GM21447 (cell line): Measurements from ENCODE around the gene SCAMP5.

Experiments used
- ATAC-seq: cut with Tn5 transposase; IDR thresholded peaks from one replicate; pipeline ENCODE4 v1.9.1; 2021; ENCODE audit not compliant: unreplicated experiment

Gene SCAMP5

DNA sequence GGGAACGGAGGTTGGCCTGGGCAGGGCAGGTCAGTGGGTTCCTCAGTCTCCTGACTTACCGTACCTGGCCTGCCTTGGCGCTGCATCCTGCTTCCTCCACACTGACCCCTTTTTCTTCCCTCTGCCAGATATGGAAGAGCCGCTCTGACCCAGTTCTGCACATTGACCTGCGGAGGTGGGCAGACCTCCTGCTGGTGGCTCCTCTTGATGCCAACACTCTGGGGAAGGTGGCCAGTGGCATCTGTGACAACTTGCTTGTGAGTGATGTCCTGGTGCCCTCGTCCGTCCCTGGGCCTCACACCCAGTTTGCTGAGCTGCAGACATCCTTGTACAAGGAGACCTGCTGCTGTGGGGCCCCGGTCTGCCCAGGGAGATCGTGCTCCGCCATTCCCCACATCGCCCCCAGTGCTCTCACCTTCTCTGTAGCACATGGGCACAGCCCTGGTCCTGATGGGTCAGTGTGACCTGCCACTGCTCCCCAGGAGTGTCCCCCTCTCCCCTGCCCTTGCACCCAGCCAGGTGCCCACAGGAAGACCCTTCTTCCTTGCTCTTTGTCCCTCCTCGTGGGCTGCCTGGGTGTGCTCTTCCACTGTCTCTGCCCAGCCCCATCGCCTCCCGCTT, 49.0 kb downstream of the SCAMP5 start:
- no peak for ATAC-seq

DNA sequence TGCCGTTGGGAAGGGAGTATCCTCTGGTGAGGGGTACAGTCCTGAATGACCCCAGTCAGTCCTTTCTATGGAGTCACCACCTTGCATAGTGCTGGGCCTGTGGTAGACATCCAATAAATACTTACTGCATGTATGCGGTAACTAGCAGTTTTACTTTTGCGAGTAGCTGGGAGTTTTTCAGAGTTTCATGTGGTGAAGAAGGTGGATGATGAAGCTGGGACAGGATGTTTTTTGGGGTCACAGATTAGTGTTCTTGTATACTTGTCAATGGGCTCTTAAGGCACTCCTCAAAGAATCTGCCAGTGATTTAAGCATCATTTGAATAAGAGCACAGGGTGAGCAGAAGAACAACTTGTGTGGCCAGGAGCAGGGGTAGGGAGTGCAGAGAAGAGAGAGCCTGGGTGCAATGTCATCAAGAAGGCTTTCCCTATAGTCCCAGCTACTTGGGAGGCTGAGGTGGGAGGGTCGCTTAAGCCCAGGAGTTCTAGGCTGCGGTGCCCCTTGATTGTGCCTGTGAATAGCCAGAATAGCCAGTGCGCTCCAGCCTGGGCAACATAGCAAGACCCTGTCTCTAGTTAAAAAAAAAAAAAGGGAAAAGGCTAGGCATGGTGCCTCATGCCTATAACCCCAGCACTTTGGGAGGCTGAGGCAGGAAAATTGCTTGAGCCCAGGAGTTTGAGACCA, 50.1 kb downstream of the SCAMP5 start:
- no peak for ATAC-seq

DNA sequence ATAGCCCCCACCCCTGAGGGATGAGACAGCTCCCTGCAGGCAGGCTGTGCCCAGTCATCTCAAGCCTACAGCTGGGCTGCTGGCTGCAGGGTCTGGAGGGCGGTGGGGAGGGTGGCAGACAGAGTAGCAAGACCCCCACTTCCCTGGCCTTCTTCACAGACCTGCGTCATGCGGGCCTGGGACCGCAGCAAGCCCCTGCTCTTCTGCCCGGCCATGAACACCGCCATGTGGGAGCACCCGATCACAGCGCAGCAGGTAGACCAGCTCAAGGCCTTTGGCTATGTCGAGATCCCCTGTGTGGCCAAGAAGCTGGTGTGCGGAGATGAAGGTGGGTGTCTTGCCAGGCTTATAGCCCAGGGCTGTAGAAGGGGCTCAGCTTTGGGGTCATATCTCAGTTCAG, 53.0 kb downstream of the SCAMP5 start:
- ATAC-seq = no peak

DNA sequence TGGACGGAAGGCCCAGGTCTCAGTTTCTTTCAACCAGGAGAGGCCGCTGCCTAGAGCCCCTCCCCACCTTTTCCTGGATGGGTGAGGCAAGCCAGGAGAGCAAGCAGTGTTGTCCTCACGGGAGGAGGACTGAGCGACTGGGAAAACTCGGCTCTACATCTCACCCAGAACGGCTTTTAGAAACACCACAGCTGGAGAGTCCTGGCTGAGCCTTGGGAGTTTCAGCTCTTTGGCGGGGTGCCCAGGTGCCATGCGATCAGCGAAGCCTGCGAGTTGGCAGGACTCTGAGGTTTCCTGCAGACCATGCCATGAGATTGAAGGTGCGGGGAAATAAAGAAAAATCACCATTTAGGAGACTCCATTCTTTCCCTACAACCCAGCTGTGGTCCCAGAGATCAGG, 54.0 kb downstream of the SCAMP5 start:
- no peak for ATAC-seq

DNA sequence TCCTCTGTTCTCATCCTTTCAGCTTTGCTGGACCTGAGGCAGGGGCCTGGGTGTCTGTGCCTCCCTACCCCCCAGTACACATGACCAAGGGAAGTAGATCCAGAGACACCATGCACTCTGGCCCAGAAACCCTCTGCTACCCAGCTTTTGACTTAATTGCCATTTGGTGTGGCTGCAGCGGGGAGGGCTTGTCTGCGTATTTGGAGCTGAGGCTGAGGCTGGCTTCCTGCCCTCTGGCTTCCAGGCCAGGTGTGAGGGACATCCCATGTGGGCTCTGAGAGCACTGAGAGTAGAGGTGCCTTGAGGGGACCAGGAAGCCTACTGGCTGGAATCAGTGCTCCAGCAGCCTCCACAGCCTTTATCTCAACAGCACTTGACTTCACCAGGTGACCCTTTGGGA, 54.9 kb downstream of the SCAMP5 start:
- ATAC-seq = no peak

DNA sequence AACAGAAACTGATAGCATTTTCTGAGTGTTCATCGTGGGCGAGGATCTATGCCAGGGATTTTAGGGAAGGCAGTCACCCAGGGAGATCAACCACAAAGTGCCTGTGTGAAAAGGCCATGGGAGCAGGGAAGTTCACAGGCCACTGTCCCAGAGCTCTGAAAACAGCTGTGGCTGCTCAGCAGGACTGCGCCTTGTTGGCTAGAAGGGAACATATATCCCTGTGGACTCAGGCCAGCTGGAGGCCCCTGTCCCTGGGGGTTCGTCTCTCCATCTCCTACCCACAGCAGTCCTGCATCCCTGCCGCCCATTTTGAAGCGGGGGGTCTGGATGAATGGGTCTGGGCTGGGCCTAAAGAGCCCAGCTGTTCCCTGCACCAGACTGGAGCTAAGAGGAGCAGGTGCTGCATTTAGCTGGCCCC, 55.8 kb downstream of the SCAMP5 start:
- no peak for ATAC-seq

DNA sequence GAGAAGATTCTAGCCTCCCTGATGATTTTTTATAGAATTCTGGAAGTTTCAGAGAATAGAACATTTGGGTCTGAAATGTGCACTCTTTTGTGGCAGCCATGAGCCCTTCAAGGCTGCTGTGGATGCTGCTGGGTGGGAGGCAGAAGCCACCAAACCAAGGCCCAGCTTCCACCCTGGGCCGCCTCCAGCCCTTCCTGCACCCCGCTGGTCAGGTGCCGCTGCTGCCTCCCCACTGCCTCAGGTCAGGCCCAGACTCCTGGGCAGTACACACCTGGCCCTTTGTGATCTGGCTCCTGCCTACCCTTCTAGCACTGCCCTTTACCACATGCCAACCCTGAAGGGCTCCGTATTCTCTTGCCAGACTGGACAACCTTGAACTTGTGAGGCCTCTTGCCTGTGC, 56.3 kb downstream of the SCAMP5 start:
- ATAC-seq = no peak

DNA sequence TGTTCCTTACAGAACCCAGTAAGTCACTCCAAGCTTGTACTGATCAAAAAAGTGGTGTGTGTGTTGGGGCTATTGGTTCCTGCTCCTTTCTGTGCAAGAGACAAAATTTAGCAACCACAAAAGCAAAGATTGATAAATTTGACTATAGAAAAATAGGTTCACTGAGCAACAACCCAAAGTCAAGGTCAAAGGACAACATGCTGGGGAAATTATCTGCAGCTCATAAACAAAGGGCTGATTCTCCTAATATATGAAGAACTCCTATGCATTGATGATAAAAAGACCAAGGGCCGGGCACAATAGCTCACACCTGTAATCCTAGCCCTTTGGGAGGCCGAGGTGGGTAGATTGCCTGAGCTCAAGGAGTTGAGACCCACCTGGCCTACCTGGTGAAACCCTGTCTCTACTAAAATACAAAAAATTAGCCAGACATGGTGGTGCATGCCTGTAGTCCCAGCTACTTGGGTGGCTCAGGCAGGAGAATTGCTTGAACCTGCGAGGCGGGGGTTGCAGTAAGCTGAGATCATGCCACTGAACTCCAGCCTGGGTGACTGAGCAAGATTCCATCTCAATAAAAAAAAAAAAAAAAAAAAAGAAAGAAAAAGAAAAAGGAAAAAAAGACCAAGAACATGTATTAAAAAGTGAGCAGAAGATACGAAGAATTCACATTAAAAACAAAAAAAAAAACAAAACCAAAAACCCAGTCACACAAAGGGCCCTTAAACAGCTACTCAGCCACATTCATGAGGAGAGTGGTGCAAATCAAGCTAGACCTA, 57.8 kb downstream of the SCAMP5 start:
- no peak for ATAC-seq

DNA sequence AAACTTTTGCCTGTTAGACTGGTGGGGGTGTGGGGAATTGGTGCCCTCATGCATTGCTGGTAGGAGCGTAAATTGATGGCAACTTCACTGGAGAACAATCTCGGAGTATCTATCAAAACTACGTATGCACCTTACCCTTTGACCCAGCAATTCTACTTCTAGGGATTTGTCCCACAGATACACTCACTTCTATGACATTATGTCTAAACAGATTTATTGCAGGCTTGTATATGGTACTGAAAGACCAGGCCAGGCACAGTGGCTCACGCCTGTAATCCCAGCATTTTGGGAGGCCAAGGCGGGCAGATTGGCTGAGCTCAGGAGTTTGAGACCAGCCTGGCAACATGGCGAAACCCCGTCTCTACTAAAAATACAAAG, 58.4 kb downstream of the SCAMP5 start:
- no peak for ATAC-seq

DNA sequence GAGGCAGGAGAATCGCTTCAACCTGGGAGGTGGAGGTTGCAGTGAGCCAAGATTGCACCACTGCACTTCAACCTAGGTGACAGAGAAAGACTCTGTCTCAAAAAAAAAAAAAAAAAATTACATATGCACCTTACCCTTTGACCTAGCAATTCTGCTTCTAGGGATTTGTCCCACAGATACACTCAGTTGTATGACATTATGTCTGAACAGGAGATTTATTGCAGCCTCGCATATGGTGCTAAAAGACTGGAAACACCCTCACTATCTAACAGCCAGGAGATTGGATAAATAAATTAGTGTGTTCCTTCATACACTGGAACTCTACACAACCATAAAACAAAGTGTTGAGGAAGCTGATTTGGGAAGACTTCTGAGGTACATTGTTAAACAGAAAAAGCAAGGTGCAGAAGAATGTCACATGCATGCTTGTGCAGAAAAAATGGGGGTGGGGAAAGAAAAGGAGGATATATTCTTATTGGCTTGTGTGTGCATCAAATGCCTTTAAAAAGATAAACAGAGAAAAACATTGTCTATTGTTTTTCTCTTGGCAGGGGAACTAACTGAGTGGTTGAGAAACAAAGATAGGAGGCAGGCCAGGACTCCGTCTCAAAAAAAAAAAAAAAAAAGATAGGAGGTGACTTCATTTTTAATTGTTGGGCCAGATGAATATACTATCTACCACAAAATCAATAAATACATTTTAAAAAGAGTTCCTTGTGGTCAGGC, 59.0 kb downstream of the SCAMP5 start:
- ATAC-seq = no peak

DNA sequence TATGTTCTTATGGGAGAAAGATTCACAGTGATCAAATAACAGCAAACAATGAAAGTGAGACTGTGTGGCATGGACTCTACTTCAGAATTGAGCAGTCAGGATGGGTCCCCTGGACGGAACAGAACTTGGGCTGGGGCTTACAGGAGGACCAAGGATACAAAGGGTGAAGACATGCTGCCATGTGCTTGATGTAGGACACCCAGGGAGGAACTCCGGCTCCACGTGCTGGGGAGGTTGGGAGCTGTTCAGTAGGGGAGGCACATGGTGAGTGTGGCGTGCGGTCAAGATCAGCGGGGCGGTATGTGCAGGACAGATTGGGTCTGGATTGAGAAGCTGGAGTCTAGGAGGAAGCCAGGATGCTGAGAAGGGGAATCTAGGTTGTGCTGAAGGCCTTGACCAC, 60.7 kb downstream of the SCAMP5 start:
- no peak for ATAC-seq

DNA sequence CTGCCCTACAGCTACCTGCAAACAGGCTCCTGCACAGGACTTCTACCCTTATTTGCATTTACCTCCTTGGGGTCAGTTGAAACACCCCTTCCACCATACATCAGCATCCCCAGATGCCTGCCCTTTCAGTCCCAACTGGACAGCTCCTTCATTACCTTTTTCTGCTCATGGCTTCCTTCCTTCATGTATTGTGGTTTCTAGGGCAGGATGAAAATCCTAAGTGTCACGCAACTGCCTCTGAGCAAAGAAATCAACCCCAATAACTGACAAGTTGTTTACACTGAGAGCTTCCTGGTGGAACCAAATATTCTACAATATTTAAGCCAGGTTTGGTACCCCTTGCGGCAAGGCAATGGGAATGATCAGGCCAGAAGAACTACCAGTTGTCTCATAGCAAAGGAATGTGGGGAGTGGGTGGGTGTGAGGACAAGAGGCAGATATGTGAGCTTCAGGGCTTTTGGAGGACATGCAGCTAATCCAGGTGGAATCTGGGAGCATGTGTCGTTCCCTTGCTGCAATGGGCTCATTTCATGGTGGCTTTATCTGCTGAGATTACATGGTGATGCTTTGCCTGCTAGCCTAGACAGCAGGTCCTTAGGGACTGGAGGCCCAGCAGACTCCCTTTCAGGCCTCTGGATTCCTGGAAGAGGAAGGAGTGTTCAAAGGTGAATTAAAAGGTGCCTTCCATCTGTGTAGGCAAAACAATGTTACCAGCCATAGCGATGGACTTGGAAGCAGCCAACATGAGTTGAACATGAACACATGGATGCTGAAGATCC, 63.0 kb downstream of the SCAMP5 start:
- no peak for ATAC-seq

DNA sequence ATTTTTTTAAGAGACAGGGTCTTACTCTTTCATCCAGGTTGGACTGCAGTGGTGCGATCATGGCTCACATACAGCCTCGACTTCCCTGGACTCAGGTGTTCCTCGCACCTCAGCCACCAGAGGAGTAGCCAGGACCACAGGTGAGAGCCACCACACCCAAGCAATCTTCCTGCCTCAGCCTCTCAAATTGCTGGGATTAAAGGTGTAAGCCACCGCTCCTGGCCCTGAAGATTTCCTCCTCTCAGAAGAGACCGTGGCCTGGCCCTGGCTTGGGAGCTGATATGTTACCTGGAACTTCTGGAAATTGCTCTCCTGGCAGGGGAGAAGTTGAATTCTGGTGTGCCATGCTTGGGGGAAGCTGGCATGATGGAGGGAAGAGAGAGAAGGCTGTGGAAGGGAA, 64.2 kb downstream of the SCAMP5 start:
- ATAC-seq = no peak

DNA sequence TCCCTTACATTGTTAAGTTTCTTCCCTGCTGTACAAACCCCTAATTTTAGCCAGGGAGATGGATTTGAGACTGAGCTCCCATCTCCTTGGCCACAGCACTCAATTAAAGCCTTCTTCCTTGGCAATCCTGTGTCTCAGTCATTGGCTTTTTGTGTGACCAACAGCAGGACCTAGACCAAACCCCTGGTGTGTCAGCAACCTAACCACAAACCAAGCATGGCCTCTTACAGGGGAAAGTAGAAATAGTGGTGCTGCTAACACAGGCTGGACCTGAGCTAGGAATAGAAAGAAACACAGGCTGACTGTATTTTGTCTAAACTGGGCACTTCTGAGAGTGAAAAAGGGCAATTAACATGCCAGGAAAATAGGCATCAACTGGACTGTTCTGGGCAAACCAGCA, 65.9 kb downstream of the SCAMP5 start:
- ATAC-seq = peak; percentile 76

DNA sequence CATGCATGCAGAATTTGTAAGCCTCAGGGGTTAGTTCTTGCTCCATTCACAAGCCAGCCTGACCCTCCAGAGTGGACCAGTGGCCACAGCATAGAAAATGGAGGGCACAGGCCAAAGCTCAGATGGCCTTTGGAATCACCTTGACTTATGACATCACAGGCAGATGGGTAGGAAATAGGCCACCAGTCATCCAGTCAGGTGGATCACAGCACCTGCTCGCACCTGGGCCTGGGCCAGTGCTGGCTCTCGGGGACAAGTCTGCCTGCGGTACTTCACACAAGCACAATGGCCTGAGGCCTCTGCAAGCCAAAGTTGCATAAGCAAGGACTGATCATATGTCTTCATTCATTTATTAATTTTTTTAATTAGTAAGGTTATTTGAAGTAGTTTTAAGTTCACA, 67.3 kb downstream of the SCAMP5 start:
- no peak for ATAC-seq

DNA sequence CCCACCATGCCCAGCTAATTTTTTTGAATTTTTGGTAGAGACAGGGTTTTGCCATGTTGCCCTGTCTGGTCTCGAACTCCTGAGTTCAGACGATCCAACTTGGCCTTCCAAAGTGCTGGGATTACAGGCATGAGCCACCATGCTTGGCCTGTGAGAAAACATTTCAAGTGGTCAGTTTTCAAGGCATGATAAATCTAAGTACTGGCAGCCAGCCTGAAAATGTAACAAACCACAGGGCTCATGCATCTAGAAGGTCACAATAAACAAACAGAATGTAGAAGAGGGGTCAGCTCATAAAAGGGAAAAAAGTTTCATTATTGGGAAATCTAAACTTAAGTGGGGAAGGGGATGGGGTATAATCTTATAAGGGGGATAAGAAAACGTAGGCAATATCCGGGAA, 68.0 kb downstream of the SCAMP5 start:
- no peak for ATAC-seq

DNA sequence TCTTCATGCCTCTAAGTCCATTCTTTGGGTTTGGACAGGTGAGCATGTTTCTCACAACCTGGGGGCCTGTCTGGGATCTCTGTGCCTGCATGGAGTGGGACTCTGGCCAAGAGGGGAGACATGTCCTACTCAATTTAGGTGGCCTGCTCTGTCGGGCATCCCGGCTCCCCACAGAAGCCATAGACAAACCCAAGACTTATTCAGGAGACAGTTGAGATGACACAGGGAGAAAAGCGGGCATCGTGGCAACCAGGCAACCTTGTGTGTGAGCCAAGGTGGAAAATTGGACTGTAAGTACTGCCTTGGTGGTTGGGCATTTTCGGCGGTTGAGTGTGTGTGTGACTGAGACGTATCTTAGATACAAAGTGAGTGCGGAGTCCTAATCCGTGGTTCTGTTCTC, 68.5 kb downstream of the SCAMP5 start:
- no peak for ATAC-seq

DNA sequence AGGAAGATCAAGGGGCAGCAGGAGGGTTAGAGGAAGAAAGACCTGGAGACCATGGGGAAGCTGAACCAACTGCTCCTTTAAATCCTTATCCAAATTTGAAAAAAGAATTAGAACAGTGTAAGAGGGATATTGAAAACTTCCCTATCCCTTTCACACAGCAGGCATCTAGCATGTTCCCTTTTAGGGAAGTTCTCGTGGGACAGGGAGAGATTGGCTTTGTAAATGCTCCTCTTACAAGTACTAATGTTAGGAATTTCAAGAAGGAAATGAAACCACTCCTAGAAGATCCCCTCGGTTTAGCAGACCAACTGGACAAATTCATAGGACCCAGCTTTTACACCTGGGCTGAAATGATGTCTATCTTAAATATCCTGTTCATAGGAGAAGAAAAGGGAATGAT, 69.5 kb downstream of the SCAMP5 start:
- no peak for ATAC-seq

DNA sequence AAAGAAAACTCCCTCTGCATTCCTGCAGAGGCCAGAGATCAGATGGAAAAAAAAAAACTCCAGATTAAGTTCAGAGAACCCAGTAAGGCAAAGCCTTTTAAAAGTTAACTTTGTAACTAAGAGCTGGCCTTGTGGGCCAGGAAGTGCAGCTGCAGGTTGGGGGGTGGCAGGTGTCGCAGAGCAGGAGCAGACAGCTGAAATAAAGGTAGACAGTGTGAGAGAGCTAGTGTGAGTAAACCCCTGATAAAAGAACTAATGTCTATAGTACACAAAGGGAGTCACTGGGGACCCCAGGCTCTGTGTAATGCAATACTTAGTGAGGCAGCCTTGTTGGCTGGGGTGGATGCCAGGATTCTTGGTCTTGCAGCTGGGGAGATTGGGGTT, 70.1 kb downstream of the SCAMP5 start:
- no peak for ATAC-seq

DNA sequence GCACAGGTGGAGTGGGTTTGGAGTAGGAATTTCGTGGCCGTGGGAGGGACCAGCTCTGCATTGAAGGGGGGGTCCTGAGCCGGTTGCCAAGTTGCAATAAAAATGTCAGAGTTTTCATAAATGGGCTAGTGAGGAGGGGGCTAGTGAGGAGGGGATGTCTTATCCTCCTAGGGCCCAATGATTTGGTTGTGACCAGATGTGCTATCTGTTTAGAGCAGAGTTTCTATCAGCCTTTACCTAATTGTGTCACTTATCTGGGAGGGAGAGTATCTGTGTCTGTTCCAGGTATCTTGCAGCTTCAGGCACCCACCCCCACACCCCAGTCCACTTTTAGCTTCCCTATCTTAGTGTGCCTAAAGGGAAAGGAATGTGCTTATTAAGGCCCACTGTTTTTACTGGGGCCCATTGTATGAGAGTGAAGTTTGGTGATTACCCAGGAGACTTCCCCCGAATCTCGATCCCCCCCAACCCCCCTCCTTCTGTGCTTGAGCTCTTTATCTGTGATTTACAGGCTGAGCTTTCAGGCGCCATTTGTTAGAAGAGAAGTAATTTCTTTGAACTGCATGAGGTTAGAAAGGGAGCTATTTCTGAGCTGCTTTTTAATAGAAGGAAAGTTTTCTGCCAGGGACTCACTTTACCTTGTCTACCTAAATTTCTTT, 70.6 kb downstream of the SCAMP5 start:
- ATAC-seq = no peak
